GM19468 (cell line): ENCODE data around the gene HACD4.

Experiments
- ATAC-seq: cut with Tn5 transposase; IDR thresholded peaks from one replicate; pipeline ENCODE4 v1.9.1; 2021; ENCODE audit warnings: mild to moderate bottlenecking, moderate library complexity, moderate number of reproducible peaks; ENCODE audit not compliant: unreplicated experiment; ENCODE audit errors: extremely low read depth

The HACD4 gene, protein sequence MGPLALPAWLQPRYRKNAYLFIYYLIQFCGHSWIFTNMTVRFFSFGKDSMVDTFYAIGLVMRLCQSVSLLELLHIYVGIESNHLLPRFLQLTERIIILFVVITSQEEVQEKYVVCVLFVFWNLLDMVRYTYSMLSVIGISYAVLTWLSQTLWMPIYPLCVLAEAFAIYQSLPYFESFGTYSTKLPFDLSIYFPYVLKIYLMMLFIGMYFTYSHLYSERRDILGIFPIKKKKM

DNA sequence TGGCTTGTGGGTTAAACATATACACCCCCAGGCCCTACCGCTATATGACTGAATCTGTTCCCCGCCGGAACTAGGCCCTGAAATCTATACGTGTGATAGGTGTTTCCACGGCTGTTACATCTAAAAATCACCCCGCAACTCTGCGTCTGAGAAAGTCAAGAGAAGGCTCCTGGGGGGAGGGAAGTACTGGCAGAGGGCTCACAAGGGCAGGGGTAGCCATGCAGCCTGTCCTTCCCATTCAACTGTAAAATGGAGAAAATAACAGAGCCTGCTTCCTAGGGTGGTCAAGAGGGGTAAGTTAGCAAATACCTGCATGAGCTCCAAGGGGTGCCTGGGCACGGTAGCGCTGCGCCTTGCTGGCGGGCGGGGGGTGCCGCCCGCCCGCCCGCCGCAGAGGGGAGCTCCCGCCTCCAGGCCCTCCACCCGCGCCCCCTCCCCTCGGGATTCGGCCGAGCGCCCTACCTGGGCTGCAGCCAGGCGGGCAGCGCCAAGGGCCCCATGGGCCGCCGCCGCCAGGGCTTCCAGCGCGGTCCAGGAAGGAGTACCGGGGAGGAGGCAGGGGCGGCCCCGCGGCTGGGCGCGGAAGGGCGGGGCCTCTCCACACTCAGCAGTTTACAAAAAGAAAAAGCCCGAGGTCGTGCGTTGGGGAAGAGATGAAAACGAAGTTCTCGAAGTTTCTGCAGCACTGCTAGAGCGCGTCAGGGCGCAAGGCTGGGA is at the start of gene HACD4:
TSS of gene HACD4 (minus strand) at position 550 of the 717 bp plus-strand sequence. CDS start at position 500, 50 bp downstream.
- peak; percentile 41 for ATAC-seq

DNA sequence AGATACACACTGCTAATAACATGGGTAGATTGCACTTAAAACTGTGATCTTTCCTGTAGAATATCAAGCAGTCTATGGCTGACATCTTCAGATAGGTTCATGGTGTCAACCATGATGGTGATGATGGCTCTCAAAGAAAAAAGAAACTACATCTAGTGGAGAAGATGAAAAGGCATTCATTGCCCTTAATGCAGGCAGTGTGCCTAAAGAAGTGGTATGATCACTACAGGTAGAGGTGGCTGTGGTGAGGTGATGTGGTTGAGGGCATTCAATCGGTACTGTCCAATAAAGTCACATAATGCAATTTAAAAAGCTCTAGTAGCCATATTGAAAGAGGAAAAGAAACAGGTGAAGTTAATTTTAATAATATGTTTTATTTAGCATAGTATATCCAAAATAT is 49.4 kb upstream of the HACD4 start:
- ATAC-seq: no peak

DNA sequence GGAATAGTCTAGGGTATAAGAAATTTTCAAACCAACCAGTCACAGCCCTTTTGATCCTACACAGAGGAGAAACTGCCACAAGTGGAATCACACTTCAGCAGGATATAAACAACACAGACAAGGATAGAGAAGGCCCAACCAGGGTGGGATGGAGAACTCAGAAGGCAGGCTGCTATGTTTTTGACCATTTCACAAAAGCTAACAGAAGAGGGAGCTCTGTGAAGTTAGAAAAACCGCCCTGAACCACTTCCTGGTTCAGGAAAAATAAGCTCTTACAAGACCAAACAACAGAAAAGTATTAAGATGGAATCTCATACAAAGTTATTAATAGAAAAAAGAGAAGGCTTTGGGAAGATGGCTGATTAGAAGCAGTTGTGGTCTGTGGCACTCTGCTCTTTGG is 47.3 kb upstream of the HACD4 start:
- ATAC-seq: no peak

DNA sequence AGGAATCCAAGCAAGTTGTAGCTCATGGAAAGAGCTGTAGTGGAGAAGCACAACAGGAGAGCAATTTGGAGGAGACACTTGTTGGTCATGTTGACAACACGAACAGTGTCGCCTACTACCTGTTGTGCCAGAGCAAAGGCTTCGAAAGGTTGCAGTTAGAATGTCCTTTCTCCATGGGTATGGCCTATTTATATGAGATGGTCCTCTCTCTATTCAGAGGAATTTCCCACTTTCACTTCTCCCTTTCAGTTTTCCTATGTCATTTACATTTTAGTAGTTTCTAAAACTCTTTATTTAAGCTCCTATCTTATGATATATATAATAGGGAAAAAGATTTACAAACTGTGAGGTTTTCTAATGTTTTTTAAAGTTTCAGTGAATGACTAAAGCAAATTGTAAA is 46.3 kb upstream of the HACD4 start, which contains the start of gene IFNB1:
TSS of gene IFNB1 (minus strand) at position 162 of the 400 bp plus-strand sequence. CDS start at position 89, 73 bp downstream.
- ATAC-seq: no peak

DNA sequence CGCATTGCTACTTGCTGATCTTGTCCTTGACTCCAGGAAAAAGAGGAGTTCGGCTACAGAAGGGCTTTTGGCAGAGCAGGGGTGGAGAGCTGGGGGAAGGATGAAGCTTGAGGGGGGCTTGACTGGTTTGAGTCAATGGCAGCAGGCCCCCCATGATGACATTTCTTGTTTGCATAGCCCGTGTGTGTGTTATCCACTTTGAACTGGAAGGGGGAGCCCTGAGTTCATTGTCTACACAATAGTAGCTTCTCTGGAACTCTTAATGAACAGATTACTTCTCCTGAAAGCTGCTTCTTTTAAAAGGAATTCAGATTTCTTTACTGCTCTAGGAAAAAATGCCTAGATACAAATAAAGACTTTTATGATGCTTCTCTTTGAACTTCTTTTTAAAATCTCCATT is 44.0 kb upstream of the HACD4 start:
- ATAC-seq: no peak

DNA sequence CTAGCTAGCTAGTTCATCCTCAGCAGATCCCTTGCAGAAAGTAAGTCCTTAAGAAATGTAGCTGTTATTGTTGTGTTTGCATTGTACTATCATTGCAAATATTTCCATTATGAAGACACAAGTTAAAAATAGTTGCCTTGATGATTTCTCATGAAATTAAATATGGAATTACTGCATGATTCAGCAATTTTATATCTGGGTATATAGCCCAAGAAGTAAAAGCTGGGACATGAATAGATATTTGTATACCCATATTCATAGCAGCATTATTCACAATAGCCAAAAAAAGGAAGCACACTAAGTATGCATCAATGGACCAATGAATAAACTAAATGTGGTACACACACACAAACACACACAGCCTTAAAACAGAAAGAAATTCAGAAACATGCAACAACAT is 39.5 kb upstream of the HACD4 start:
- no peak for ATAC-seq

DNA sequence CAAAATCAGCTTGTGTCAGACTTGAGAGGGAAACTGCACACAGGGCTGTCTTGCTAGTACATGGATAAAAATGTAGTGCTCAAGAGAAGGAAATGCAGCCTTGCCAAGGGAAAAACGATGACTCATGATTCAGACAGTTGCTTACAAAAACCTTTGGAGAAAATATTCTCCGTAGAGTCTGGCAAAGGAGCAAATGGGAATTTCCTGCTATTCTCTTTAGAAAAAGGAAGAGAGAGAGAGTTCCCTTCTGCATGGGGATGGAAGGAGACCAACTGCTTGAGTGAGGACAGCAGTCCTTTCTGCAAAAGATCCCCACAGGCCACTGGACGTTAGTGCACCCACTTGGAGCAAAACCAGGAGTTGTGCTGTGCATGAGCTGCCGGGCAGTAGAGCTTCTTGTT is 38.7 kb upstream of the HACD4 start:
- no peak for ATAC-seq

DNA sequence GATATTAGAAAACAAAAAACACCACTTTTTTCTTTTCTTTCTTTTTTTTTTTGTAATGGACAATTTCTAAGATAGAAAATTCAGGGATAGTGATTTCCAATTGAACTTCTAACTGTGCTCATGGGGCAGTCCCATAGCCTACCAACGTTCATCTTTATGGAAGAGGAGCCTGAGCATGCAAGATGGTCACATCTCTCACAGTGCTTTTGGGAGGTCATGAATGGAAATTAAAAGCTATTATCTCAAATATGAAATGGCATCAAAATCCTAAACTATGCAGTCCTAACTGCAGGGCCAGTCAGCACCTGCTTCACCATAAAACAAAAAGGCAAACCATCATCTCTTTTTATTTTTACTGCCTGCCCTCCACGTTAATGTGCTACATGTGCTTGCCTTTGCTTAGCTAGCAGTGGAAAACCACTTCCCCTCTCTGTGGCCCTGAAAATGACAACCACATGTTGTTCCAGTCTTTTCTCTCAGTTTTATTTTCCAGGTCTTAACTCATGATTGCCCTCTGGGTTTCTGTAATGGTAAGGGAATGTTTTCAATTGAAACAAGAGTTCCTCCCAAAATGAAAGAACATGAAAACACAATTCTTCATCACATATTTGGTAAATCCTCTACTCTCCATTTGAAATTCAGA is 29.6 kb upstream of the HACD4 start:
- ATAC-seq: no peak

DNA sequence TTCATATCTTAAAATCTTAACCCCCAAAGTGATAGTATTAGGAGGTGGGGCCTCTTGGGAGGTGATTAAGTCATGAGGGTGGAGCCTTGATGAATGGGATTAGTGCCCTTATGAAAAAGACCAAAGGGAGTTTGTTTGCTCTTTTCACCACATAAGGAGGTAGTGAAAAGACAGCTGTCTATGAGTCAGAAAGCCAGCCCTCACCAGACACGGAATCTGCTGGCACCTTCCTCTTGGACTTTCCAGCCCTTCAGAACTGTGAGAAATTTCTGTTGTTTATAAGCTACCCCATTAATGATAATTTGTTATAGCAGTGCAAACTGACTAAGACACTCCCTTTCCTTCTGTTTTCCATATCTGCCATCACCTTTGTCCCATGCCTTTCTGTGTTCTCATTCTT is 25.5 kb upstream of the HACD4 start:
- no peak for ATAC-seq

DNA sequence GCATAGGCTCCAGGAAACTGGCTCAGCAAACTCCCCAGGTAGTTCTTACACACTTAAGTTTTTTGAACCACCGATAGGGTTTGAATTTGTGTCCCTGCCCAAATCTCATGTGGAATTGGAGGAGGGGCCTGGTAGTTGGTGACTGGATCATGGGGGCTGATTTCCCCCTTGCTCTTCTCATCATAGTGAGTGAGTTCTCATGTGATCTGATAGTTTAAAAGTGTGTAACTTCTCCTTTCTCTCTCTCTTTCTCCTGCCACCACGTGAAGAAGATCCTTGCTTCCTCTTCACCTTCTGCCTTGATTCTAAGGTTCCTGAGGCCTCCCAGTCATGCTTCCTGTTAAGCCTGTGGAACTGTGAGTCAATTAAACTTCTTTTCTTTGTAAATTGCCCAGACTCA is 22.4 kb upstream of the HACD4 start:
- ATAC-seq: no peak

DNA sequence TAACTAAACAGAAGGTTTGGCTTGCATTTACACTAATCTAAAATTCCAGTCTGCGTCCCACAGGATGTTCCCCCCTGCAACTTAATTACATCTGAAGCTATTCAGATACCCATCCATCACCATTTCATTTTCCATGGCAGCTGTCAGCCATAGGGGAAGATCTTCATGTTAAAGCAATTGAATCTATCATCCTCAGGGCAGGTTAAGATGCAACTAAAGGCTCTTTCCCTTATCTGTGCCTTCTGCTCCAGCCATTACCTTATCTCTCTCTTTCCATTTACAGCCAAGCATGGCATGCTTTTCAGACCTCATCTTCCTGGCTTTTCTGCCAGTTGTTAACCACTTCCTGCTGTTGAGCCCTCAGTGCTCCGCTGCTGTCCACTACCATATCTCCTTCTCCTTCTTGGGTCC is 15.8 kb upstream of the HACD4 start:
- no peak for ATAC-seq

DNA sequence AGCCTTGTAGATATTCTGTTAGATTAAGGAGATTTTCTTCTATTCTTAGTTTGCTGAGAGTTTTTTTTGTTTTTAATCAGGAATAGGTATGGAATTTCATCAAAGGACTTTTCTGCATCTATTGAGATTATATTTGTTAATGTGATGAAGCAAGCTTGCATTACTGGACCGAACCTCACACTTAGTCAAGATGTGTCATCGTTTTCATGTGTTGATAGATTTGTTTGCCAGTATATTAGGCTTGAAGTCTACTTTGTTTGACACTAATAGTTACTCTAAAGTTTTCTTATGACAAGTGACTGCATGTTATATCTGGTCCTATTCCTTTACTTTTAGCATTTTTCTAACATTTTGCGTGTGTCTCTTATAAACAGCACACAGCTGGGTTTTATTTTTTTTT is 12.4 kb upstream of the HACD4 start:
- ATAC-seq: no peak

DNA sequence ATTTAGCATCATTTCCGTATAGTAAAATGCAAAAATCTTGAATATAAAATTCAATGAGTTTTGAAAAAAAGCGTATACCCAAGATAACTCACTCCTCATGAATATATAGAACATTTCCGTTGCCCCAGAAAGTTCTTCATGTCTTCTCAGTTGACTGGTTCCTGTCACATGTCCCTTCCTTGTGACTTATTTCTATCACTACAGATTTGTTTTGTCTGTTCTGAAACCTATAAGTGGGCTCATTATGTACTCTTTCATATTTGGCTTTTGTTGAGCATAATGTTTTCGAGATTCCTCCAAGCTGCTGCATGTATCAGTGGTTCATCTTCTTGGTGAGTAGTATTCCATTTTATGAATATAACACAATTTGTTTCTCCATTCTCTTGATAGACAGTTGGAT is 11.0 kb upstream of the HACD4 start:
- peak; percentile 28 for ATAC-seq

DNA sequence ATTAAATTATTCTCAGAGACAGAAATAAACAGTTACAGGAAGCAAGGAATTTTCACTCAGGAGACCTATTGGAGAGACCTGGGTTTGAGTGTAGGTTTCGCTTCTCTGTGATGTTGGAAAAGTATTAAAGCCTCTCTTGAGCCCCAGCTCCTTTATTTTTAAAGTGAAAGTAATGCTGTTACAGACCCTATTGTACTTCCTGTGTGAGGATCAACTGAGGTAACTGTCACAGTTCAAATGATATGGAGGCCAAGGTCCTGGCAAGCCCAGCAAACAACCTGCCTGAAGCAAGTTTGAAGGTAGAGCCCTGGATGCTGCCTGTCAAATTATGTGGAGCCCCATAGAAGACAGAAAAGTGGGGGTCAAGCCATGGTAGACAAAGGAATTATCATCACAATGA is 7.9 kb upstream of the HACD4 start:
- ATAC-seq: no peak

DNA sequence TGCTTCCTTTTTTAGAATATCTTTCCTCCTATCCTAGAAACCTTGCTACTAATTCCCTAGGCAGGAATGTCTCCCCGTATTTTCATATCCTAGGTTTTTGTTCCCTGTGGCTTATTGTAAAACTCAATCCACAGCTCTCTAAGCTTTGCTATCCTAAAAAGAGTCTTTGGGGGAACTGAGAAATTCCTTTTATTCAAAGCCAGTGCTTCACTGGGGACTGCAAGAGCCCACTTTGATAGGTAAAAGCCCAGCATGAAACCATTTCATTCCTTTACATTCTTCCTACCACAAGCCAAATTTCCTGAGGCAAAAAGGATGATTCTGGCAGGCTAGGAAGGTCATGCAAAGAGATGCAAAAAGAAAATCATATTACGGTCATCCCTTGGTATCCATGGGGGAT is 5.8 kb upstream of the HACD4 start:
- no peak for ATAC-seq

DNA sequence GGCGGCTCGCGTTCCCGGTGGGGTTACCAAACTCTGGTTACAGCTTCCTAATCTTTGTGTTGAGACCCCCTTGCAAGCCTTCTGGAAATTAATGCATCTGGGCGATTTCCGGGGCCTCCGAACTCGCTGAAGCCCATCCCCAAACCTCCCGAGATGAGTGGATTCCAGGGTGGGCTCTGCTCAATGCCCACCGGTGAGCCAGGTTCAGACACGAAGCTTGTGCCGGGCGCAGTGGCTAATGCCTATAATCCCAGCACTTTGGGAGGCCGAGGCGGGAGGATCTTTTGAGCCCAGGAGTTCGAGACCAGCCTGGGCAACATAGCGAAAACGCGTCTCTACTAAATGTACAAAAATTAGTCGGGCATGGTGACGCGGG is 356 bp upstream of the HACD4 start:
- ATAC-seq: no peak

DNA sequence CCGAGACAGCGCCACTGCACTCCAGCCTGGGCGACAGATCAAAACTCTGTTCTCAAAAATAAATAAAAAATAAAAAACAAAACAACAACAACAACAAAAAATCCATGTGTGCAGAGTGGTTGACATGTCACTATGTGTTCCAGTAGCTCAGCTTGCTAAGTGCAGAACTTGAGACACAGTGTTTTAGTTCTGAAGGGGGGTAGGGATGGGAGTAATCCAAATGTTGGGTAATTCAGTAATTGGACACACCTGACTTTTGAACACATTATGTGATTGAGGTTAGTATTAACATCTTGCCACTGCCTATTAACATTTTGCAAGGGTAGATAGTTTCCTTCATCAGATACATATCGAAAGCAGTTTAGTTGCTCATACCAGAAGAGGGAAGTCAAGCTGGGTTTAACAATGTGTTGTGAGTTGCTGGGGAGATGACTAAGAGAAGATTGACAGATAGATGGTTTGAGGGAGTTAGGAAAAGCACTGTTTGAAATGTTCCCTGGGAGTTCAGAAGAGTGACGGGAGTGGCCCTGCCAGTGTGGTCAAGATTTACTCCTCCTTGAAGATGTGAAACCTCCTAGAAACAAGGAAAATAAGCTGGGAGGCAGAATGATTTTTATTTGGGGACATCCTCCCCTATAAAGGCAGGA is 928 bp downstream of the HACD4 start:
- peak; percentile 81 for ATAC-seq

DNA sequence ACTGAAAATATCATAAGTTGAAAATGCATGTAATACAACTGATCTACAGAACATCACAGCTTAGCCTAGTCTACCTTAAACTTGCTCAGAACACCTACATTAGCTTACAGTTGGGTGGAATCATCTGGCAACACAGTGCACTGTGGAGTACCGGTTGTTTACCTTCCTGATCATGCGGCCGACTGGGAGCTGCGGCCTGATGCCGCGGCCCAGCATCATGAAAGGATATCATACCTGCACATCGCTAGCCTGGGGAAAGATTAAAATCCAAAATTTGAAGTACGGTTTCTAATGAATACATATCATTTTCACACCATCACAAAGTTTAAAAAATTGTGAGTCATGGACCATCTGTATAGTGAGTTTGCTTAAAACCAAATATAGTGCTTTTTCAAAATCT is 1.8 kb downstream of the HACD4 start:
- no peak for ATAC-seq

DNA sequence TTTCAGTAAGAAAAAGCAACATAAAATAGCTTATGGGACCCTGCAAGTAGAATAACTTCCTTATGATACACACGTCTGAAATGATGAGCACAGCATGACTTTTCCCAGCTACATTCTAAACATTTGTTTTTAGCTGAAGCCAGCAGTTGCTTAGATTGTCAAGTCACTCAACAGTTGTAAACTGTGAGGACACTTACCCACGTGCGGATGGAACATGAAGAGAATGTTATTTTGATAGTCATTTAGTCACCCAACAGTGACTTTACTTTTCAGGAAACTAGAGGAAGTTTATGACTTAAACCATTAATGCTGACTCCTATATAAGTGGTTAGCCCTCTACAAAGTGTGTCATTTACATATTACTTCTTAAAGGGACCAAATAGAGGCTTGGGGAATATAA is 3.0 kb downstream of the HACD4 start:
- ATAC-seq: no peak

DNA sequence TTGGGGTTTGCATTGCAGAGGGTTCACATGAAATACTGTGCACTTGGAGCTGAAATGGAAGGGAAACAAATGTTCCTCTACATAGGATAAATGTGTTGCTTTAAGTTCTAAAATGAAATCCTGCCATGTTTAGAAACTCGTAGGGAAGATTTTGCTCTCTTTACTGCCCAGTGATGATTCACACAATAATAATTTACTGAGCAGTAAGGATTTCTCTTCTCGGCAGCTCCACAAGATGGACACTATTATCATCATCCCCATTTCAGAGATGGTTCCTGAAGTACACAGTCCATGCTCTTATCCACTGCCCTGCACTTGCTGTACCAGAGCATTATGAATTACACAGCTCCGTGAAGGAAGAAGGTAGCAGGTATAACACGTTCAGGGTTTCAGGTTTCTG is 4.1 kb downstream of the HACD4 start:
- ATAC-seq: no peak

DNA sequence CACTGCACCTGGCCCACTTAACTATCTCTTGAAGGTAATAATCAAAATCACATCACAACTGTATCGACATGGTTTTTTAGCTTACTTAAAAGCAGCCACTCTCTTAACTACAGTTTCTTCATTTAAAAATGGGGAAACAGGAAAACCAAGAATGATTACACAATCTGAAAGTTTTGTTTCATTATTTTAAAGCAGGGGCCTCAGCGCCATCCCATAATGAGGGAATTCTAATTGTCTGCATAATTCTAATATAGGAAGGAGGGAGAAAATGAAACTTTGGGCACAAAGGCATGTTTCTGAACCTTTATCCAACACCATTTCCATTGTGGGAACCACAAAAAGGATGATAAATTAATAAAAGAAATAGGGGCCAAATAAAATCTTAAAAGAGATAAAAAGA is 7.6 kb downstream of the HACD4 start:
- no peak for ATAC-seq
